Naive thymus-derived CD4-positive, alpha-beta T cell (primary cell): ENCODE measurements around the gene GUCY1B1. TPM values are rescaled to one million over a fixed set of nuclear protein-coding genes. Genes with fewer than 3 reads are reported as not detected.

Experiments used
- polyA plus RNA-seq, 2 donors: library from polyadenylated mRNA; unstranded; fragments of 300-500 nt; fragmentation: Illumina TruSeq; gene quantifications; one replicate each; pipeline ENCODE4 v1.2.3, GENCODE V29; 2021
- total RNA-seq, 6 experiments: library from RNA in 5 of 6; stranded (reverse) in 5 of 6; gene quantifications; 1 replicate in 5 of 6; 2 replicates in 1 of 6; pipeline ENCODE4 v1.2.3 and lab custom pipeline; 2021 to 2026

The GUCY1B1 gene
- total and polyA plus RNA-seq, 7 experiments from 2014 or later = 0.22 to 1.7 (median 0.29) TPM; not detected in 4

Other genes starting within 250 kb of the GUCY1B1 start
- gene GUCY1A1, start 92.2 kb upstream of the GUCY1B1 start, total RNA-seq = 1 to 10 TPM in 1 of 5 experiments, under 1 TPM in 1, not detected in 3; 0.77 to 3.1 TPM
- not detected for gene GUCY1A1, start 92.2 kb upstream of the GUCY1B1 start, polyA plus RNA-seq
- not detected for gene ASIC5, start 107.3 kb downstream of the GUCY1B1 start, total RNA-seq
- gene ASIC5, start 107.3 kb downstream of the GUCY1B1 start, polyA plus RNA-seq = not detected
- gene TDO2, start 144.7 kb downstream of the GUCY1B1 start, total RNA-seq = not detected
- not detected for gene TDO2, start 144.7 kb downstream of the GUCY1B1 start, polyA plus RNA-seq
- gene CTSO, start 194.8 kb downstream of the GUCY1B1 start, total RNA-seq = 10 to 100 TPM in 3 of 5 experiments, 1 to 10 TPM in 2; 5.3 to 13.9 (median 12.1) TPM
- gene CTSO, start 194.8 kb downstream of the GUCY1B1 start, polyA plus RNA-seq = 10 to 100 TPM; 26.4 to 31.7 TPM